Neural cell (in vitro differentiated cells): ENCODE measurements around the gene CCDC73.

Source experiments
- EZH2 ChIP-seq: fragments of 200-600, 300-800 bp; shearing (Covaris generic), sonication (generic); IDR thresholded peaks from 2 replicates; pipeline ENCODE4 v1.6.1; 2014; ENCODE audit warnings: antibody characterized with exemption, low read length, borderline replicate concordance, mild to moderate bottlenecking; ENCODE audit not compliant: insufficient read depth, poor library complexity, severe bottlenecking
- POLR2AphosphoS5 ChIP-seq: IDR thresholded peaks from 2 replicates; pipeline ENCODE4 v1.6.1; 2012
- RAD21 ChIP-seq: fragments of 450-650 bp; conservative IDR thresholded peaks from 2 replicates; pipeline ENCODE4 v1.6.1; 2014; ENCODE audit warnings: antibody characterized with exemption, mild to moderate bottlenecking, moderate library complexity
- TF ChIP-seq, protein P1 (sequence below): fragments of 450-650 bp; IDR thresholded peaks from 2 replicates; pipeline ENCODE4 v1.5.1; 2014; ENCODE audit warnings: antibody characterized with exemption, mild to moderate bottlenecking, moderate library complexity; ENCODE audit not compliant: poor library complexity, severe bottlenecking
- TF ChIP-seq, protein P2 (sequence below): IDR thresholded peaks from 2 replicates; pipeline ENCODE4 v1.6.1; 2012; ENCODE audit warnings: borderline replicate concordance

GRCh38 chr11:32826113-32826512 lies 31.7 kb upstream of the CCDC73 start:
- TF ChIP-seq, protein P1, sequence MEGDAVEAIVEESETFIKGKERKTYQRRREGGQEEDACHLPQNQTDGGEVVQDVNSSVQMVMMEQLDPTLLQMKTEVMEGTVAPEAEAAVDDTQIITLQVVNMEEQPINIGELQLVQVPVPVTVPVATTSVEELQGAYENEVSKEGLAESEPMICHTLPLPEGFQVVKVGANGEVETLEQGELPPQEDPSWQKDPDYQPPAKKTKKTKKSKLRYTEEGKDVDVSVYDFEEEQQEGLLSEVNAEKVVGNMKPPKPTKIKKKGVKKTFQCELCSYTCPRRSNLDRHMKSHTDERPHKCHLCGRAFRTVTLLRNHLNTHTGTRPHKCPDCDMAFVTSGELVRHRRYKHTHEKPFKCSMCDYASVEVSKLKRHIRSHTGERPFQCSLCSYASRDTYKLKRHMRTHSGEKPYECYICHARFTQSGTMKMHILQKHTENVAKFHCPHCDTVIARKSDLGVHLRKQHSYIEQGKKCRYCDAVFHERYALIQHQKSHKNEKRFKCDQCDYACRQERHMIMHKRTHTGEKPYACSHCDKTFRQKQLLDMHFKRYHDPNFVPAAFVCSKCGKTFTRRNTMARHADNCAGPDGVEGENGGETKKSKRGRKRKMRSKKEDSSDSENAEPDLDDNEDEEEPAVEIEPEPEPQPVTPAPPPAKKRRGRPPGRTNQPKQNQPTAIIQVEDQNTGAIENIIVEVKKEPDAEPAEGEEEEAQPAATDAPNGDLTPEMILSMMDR = no peak
- TF ChIP-seq POLR2AphosphoS5 (no peak), EZH2 (no peak), RAD21 (no peak)
- TF ChIP-seq, protein P2, sequence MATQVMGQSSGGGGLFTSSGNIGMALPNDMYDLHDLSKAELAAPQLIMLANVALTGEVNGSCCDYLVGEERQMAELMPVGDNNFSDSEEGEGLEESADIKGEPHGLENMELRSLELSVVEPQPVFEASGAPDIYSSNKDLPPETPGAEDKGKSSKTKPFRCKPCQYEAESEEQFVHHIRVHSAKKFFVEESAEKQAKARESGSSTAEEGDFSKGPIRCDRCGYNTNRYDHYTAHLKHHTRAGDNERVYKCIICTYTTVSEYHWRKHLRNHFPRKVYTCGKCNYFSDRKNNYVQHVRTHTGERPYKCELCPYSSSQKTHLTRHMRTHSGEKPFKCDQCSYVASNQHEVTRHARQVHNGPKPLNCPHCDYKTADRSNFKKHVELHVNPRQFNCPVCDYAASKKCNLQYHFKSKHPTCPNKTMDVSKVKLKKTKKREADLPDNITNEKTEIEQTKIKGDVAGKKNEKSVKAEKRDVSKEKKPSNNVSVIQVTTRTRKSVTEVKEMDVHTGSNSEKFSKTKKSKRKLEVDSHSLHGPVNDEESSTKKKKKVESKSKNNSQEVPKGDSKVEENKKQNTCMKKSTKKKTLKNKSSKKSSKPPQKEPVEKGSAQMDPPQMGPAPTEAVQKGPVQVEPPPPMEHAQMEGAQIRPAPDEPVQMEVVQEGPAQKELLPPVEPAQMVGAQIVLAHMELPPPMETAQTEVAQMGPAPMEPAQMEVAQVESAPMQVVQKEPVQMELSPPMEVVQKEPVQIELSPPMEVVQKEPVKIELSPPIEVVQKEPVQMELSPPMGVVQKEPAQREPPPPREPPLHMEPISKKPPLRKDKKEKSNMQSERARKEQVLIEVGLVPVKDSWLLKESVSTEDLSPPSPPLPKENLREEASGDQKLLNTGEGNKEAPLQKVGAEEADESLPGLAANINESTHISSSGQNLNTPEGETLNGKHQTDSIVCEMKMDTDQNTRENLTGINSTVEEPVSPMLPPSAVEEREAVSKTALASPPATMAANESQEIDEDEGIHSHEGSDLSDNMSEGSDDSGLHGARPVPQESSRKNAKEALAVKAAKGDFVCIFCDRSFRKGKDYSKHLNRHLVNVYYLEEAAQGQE = no peak
